Left cardiac atrium (tissue), 4 donors: ENCODE measurements around the gene ASB2. TPM values are rescaled to one million over a fixed set of nuclear protein-coding genes. Genes with fewer than 3 reads are reported as not detected.

ENCODE experiments used
- ATAC-seq, 2 donors: fragments of 200-7000 bp; cut with Tn5 transposase; one replicate each; pipeline ENCODE4 v1.9.1; 2020; ENCODE audit warnings: mild to moderate bottlenecking in 2 of 2, moderate library complexity in 2 of 2
- DNase-seq: peaks from one replicate; pipeline ENCODE4 v3.0.0-alpha.2; 2020
- intact Hi-C, 2 donors: fragments of 100-400 bp; cut with DNase I; formaldehyde crosslinking; loops; one replicate each; pipeline versions ENCODE4 v1.14.1 to v1.15.1; 2022 to 2023
- total RNA-seq, 2 donors: library from RNA; stranded (reverse); fragmentation: NEBNext Ultra II Directional; extraction: Animal tissue kit (Norgen Biotek cat#: 25700); gene quantifications; one replicate each; pipeline ENCODE4 v1.2.1, GENCODE V29; 2021
- donor health status: DM: no; HTN: yes; CAD: no.
- donor health status: DM: no; HTN: yes; CAD: no; lungs with severe emphysema.
- donor health status: DM: yes; HTN: yes; CAD: no.
- donor health status: Dilated cardiomyopathy.

The ASB2 gene
- total RNA-seq, 2 donors from 2014 or later = 102 to 105 TPM

GRCh38 chr14:93965946-93966474 is 10.4 kb downstream of the ASB2 start:
- intact Hi-C loops = no loop called here
- ATAC-seq = no peak
- DNase-seq = no peak

DNA sequence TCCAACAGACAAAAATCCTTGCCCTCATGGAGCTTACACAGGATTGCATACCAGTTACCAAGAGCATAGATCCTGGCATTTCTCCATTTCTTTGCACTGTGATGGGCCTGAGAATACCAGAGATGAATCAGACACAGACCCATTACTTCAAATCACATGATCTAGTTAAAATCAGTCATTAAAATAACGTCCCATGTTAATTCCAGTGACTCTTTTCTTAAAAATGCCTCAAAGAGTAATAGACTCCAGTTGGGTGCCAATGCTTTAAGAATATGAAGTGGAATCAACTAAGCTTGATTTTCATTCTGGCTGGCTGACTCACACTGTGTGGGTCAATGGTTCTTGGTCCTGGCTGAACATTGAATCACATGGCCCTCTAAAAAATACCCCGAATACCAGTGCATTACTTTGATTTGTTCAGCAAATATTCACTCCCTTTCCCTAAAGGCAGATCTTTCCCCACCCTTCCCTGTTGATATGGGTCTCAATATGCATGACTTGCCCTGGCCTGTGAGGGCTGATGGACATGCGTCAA is 11.0 kb downstream of the ASB2 start:
- no peak for DNase-seq
- intact Hi-C loops = no loop called here
- ATAC-seq = no peak

DNA sequence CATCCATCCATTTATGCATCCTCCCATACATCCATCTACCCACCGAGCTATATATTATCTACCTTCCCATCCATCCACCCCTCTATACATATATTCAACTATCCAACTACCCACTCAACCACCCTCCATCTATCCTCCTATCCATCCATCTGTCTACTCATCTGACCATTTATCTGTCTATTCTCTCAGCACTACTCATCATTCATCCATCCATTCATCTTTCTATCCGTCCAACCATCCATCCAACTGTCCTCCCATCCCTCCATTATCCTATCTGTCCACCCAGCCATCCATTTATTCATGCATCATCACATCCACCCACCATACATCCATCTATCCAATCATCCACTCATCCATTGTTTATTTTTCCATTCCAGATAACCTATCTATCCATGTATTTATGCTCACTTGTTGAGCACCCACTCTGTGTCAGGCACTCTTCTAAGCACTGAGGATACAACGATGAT is 11.5 kb downstream of the ASB2 start:
- intact Hi-C loops = no loop called here
- no peak for ATAC-seq

GRCh38 chr14:93964281-93964680 is 12.1 kb downstream of the ASB2 start:
- ATAC-seq = no peak
- intact Hi-C loops = no loop called here
- DNase-seq = no peak

More for the DNA sequence above, 11.5 kb downstream of the ASB2 start:
- DNase-seq = no peak

GRCh38 chr14:93963692-93964091 is 12.7 kb downstream of the ASB2 start:
- no peak for ATAC-seq
- intact Hi-C loops = no loop called here
- no peak for DNase-seq

DNA sequence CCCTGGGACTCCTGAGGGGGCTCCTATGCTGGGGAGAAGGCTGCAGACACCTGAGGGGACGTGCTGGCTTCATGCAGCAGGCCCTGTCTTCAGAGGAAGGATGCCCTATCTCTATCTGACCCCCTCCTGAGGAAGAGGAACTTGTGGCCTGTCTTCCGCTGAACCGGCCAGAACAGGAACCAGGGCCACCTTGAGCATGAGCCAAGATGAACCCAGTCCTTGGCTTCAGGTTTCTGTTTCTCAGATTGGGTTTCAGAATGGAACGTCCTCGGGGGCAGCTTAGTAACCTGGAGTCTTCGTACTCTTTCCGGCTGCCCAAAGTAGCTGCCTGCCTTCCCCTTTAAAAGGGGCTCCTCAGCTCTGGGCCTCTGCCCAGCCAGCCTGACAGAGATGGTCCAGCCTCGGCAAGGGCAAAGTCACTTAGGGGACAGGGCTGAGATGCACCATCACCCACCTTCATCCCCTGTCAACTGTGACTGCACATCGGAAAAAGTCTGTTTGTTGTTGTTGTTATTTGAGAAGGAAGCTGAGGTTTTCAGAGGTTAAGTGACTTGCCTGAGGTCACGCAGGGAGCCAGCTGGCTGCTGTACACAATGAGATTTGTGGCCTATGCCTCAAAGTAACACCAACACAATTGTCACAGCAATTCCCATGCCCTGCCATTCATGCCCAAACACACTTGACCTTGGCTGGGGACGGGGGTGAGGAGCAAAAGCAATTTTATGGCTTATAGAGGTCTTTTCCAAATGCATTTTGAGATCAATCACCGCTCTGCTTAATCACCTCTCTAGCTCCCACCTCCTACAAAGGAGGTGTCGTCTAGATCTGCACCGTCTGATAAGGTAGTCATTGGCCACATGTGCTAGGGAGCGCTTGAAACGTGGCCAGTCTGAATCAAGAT is 13.4 kb downstream of the ASB2 start:
- intact Hi-C loops = no loop called here
- no peak for DNase-seq
- peak in 1 of 2 donors; percentile 24 for ATAC-seq

GRCh38 chr14:93961620-93962019 is 14.8 kb downstream of the ASB2 start:
- intact Hi-C loops = no loop called here
- no peak for ATAC-seq
- no peak for DNase-seq

DNA sequence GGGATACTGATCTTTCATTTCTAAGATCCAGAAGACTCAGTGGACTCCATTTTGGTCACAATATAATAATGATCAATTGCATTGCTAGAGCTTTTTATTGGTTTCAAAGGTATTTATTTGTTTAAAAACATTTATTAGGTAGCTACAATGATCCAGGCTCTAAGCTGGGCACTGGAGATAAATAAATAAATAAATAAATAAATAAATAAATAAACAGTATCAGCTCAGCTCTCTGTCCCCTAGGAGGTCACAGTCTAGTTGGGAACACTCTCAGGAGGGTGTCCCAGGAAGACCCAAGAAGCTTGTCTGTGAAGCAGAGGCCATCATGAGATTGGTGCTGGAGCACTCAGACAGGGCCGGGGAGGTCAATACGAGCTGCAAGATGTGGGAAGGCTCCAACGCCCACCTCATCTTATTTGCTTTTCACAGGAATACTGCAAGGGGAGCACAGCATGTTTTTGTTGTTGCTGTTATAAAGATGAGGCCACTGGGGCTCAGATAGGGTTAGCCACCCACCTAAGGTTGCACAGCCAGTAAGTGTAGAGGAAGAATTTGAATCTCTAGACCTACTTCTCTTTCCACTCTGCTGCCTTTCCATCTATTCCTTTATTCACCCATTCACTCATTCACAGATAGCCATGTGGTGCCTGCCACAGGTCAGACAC is 15.5 kb downstream of the ASB2 start:
- ATAC-seq (no peak), DNase-seq (no peak)
- intact Hi-C loops = no loop called here

- ATAC-seq (no peak), DNase-seq (no peak)
- intact Hi-C loops = no loop called here
Measured at GRCh38 chr14:93960108-93960475, 16.3 kb downstream of the ASB2 start.

GRCh38 chr14:93959239-93960107 is 16.9 kb downstream of the ASB2 start:
- ATAC-seq = peak; percentile 35 to 71
- DNase-seq = peak; percentile 48
- intact Hi-C loops = no loop called here

DNA sequence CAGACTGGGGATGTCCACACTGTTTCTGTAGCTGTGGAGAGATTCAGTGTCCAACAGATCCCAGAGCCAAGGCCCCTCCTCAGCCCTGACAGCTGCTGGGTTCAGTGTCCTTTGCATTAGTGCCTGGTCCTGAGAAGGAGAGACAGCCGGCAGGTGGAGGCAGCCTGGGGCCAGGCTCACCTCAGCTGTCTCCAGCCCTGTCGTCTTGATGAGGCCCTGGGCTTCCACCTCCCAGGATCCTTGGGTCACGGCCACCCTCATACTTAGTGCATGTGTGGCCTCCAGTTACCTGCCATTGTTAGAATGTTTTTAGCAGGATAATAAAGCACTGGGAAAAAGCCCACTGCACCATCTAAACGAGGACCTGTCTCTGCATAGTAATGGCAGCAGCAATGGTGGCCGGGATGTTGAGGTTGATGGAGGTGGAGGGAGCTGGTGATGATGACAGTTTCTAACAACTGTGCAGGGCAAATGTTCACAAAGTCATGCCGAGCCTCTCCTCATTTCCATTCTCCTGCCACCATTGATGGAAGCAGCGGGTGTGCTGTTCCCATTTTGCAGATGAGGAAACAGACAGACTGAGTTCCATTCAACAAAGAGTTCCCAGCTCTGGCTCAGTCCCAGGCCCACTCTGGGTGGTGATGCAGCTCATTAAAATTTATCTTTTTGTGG is 17.7 kb downstream of the ASB2 start:
- no peak for ATAC-seq
- no peak for DNase-seq
- intact Hi-C loops = no loop called here

- intact Hi-C loops = no loop called here
- no peak for DNase-seq
- ATAC-seq = no peak
Measured at GRCh38 chr14:93957751-93958566, 18.4 kb downstream of the ASB2 start.

DNA sequence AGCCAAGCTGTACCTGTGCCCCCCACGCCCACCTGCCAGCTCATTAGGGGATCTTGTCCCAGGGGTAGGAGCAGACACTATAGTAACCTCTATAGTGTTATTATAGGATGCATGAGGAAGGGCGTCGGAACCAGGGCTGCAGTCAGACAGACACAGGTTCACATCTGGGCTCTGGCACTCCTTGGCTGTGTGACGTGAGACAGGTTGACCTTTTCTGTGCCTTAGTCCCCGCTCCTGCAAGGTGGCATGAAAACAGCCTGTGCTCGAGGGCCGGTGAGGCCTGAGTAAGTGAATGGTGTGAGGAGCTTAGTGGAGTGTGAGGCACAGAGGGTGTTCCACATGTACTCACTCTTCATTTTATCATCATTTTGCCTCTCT is 19.0 kb downstream of the ASB2 start:
- ATAC-seq = no peak
- intact Hi-C loops = no loop called here
- no peak for DNase-seq

DNA sequence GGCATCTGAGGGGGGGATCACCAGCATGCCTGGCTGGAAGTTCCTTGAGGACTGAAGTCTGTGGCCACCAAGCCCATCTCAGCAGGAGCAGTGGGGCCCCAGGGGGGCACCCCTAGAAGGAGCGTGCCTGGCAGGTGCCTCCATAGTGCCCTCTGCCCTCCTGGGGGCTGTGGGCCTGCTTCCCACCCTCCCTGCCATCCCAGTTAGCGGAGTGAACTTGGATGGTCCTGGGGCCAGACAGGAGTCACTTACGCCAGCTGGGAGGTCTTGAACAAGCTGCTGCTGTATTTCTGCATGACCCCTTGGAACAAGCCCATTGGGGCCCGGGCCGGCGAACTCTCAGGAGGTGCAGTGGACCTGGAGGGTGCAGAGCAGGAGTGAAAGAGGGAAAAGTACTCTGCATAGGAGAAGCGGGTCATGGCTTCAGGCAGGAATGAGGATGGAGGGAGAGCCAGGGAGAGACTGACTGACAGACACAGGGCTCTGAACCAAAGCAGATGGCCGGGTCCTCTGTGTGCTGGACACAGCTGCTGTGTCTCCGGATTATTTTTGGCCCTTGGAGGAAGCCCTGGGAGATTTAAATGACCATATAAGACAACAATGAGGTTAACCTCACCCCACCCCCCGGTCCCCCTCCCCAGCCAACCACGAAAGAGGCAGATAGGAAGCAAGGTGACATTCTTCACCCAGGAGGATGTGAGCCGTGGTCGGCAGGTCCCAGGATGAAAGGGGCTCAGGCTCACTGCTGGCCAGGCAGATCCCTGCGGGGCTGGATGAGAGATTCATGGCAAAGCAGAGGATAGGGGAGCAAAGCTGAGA is 19.6 kb downstream of the ASB2 start:
- DNase-seq = no peak
- intact Hi-C loops = no loop called here
- peak; percentile 54 to 64 for ATAC-seq

- DNase-seq (no peak), ATAC-seq (peak in 1 of 2 donors; percentile 9)
- intact Hi-C loops = no loop called here
Measured at GRCh38 chr14:93955850-93956481, 20.4 kb downstream of the ASB2 start.
